Activated naive CD8-positive, alpha-beta T cell treated with anti-CD3 and anti-CD28 coated beads, Interleukin-2, amount 10 ng/mL, durations not matched to agents 7 days and 5 days (primary cell): ENCODE results near the gene ZMYND12. TPM values are rescaled to one million over a fixed set of nuclear protein-coding genes. Genes with fewer than 3 reads are reported as not detected.

Experiments used
- ATAC-seq: fragments of 150-1000 bp; cut with Tn5 transposase; one replicate; pipeline ENCODE4 v1.10.0; 2021; ENCODE audit warnings: low read depth, moderate library complexity
- POLR2A ChIA-PET: fragments of 350-600 bp; sonication (Branson Sonifier 250); formaldehyde crosslinking; loops from one replicate; lab custom pipeline; 2021; ENCODE audit warnings: antibody characterized with exemption; lab: Charles Lee
- DNase-seq: peaks from one replicate; pipeline ENCODE4 v3.0.0; 2021
- H3K27ac Mint-ChIP-seq: one replicate; pipeline ENCODE4 v1.8.0; 2022; ENCODE audit warnings: mild to moderate bottlenecking, mixed read lengths
- H3K27me3 Mint-ChIP-seq: one replicate; pipeline ENCODE4 v1.8.0; 2022; ENCODE audit warnings: mild to moderate bottlenecking, moderate library complexity, mixed read lengths
- H3K36me3 Mint-ChIP-seq: one replicate; pipeline ENCODE4 v1.8.0; 2021; ENCODE audit warnings: mild to moderate bottlenecking, mixed read lengths
- H3K4me1 Mint-ChIP-seq: one replicate; pipeline ENCODE4 v1.8.0; 2021; ENCODE audit warnings: mixed read lengths
- H3K4me3 Mint-ChIP-seq: one replicate; pipeline ENCODE4 v1.8.0; 2022; ENCODE audit warnings: mild to moderate bottlenecking, moderate library complexity, mixed read lengths
- H3K9me3 Mint-ChIP-seq: one replicate; pipeline ENCODE4 v1.8.0; 2021; ENCODE audit warnings: mixed read lengths
- total RNA-seq, 2 experiments: library from RNA; stranded (reverse); gene quantifications; one replicate each; pipeline ENCODE4 v1.2.3, GENCODE V29; 2021

The ZMYND12 gene
- total RNA-seq, 2 experiments from 2014 or later: 0.44 to 0.79 TPM

DNA sequence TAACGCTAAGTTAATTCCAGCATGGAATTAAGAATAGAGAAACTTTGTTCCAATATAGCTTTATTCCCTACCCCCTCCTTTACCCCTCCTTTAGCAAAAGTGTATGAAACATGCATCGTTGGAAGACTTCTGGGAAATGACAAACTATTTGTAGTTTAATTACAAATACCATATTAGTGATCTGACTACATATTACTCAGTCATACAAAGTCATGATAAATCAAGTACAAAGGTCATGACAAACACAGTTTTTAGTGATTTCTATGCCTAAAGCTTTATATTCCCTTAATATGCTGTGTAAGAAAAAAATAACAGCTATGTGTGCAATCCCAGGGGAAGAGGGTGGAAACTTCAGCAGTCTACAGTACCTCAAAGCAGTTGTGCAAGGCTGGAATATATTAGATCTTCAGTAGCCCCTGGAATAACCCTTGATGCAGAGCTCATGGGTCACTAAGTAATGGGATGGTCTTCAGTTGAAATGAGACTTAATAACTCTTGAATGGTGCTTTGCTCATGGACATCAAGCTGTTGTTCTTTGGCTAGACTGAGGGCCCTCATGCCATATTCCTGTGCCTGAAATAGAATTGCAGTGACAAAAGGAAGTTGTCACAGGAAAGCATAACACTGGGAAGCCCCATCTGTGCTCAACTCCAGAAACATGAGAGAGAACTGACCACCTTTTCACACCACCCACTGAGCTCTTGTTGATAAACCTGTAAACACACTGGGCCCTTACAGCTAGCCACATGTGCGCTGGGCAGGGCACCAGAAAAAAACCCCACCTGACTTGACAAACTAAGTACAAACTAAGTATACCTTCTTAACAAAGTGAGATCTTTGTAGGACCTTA lies 25.3 kb downstream of the ZMYND12 start:
- Mint-ChIP-seq H3K27ac (no peak overlapping the region), H3K36me3 (no peaks in the 10 kb centered on the region), H3K4me3 (no peak overlapping the region), H3K27me3 (peaks cover 2% of the 10 kb centered on the region), H3K4me1 (no peaks in the 10 kb centered on the region), H3K9me3 (no peaks in the 10 kb centered on the region)
- POLR2A ChIA-PET: no interaction called here
- ATAC-seq (no peak), DNase-seq (no peak)

DNA sequence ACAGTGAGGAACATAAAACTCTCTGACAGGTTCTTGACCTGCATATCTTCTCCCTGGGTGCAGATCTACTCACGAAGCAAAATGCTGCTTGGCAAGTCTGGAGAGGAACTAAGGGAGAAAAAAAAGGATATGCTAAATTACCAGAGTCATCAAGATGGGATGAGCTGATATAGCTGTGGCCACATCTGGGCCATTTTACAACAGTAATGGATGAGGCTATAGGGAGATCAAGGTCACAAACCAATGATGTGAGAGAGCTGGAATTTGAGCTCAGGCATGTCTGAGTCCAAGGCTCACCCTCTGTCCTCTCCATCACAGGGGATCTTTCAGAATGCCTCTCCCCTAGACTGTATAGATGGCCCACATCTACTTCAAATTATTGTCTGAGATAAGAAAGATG lies 26.2 kb downstream of the ZMYND12 start:
- ATAC-seq: no peak
- Mint-ChIP-seq H3K27ac (no peak overlapping the region), H3K9me3 (no peaks in the 10 kb centered on the region), H3K4me1 (peaks cover 2% of the 10 kb centered on the region), H3K4me3 (no peak overlapping the region), H3K36me3 (no peaks in the 10 kb centered on the region), H3K27me3 (peaks cover 2% of the 10 kb centered on the region)
- POLR2A ChIA-PET: no interaction called here
- no peak for DNase-seq

DNA sequence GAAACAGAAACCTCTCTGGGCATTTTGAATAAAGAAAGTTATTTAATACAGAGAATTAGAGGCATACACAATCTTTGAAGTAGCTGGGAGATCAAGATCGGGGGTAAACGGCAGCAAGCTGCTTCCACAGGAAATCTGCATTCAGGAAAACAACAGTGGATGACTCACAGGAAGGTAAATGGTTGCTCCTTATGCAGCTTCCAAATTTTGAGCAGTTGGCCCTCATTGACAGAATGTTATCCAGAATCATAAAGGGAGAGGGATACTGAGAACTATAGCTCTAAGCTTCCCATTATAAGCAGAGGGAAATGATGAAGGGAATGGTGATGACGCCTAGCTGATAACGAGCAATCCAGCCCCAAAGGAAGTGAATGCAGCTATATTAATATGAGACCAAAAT lies 28.6 kb downstream of the ZMYND12 start:
- Mint-ChIP-seq H3K36me3 (no peaks in the 10 kb centered on the region), H3K27ac (no peak overlapping the region), H3K4me1 (peaks cover 2% of the 10 kb centered on the region), H3K27me3 (peaks cover 4% of the 10 kb centered on the region), H3K9me3 (no peaks in the 10 kb centered on the region), H3K4me3 (no peak overlapping the region)
- ATAC-seq (no peak), DNase-seq (no peak)
- POLR2A ChIA-PET: interaction anchor here (0.6 kb wide), 1 partner anchor 1185 kb away, joined by 5 read pairs; the partner anchor contains the start of gene SCMH1

DNA sequence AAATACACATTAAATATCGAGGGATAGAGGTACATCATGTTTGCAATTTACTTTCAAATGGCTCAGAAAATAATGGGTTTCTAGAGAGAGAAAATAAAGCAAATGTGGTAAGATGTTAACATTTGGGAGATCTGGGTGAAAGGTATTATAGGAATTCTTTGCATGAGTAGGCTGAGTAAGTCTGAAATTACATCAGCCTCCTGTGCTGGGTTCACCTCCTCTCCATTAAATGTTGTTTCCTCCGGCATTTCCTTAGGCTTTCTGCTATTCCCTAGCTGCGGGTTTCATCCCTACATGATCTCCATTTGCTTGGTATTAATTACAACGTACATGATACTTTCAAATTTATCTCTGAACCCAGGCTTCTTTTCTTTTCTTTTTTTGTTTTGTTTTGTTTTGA lies 31.6 kb downstream of the ZMYND12 start:
- no peak for ATAC-seq

DNA sequence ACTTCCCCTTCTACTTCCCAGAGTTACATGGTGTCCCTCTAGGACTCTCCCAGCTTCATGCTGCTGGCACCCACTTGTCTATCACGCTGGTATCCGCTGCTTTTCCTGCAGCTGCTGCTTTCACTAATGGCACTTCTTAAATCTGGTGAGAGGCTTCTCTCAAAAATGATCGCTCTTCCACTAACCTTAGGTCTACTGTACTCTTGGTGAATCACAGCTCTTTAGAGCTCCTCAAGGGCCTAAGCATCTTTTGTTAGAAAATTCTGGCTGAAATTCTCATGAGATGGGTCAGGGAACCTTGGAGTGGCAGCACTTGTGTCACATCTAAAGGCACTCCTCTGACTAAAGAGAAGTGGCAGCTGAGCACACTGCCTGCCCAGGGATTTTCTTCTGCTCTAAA lies 32.1 kb downstream of the ZMYND12 start:
- ATAC-seq (no peak), DNase-seq (no peak)
- Mint-ChIP-seq H3K4me1 (peaks cover 2% of the 10 kb centered on the region), H3K4me3 (no peak overlapping the region), H3K27ac (no peak overlapping the region), H3K27me3 (peaks cover 4% of the 10 kb centered on the region), H3K36me3 (no peaks in the 10 kb centered on the region), H3K9me3 (no peaks in the 10 kb centered on the region)
- POLR2A ChIA-PET: no interaction called here

More for the DNA sequence above, 31.6 kb downstream of the ZMYND12 start:
- Mint-ChIP-seq H3K4me1 (peaks cover 2% of the 10 kb centered on the region), H3K27me3 (peaks cover 4% of the 10 kb centered on the region), H3K9me3 (no peaks in the 10 kb centered on the region), H3K4me3 (no peak overlapping the region), H3K36me3 (no peaks in the 10 kb centered on the region), H3K27ac (no peak overlapping the region)
- POLR2A ChIA-PET: no interaction called here
- DNase-seq: no peak

DNA sequence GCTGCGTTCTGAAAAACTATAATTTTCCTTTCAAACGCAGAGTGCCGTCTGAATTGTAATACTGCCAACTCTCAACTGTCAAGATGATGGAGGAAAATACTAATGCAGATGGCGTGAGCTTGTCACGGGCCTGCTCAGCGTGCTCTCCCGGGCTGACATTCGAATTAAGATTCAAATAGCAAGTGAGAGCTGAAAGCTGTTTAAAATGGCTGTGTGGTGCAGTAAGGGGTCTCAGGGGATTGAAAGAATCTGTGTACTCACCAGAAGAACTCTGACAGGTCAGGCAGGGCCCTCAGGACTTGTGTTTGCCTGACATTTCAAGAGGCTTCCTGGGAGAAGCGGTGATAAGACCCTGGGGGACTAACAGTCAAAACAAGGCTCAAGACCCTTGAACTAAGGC lies 33.1 kb downstream of the ZMYND12 start:
- Mint-ChIP-seq H3K4me1 (peaks cover 2% of the 10 kb centered on the region), H3K27ac (no peak overlapping the region), H3K36me3 (no peaks in the 10 kb centered on the region), H3K9me3 (no peaks in the 10 kb centered on the region), H3K27me3 (peaks cover 7% of the 10 kb centered on the region), H3K4me3 (no peak overlapping the region)
- POLR2A ChIA-PET: no interaction called here
- DNase-seq: no peak
- ATAC-seq: no peak

DNA sequence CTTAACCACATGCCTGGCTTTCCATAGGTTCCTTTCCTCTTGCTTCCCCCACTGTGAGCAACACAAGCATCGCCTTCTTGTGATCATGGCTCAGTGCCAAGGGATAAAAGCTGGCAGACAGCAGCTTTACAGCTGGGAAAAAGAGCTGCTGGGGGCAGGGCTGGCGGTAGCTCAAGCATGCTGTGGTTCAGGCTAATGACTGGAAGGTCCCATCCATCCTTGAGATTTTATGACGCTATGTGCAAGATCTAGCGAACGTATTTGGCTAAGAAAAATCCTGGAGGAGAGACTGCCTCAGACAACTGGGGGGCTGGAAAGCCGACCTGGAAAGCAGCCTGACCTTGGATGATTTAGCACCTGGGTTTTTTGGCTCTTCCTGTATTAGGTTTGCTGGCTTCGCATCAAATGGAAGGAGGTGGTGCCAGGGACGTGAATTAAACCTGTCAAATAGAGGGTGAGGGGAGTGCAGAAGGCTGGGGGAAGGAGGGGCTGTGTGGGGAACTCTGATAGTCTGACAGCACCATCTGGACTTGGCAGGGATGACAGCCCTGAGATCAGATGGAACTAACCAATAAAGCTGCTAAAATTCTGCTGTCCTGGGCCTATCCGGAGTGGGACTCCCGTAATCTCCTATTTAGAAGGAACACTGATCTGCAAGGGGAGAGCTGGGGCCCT lies 34.8 kb downstream of the ZMYND12 start:
- POLR2A ChIA-PET: no interaction called here
- Mint-ChIP-seq H3K27me3 (peaks cover 4% of the 10 kb centered on the region), H3K36me3 (no peaks in the 10 kb centered on the region), H3K4me3 (no peak overlapping the region), H3K27ac (no peak overlapping the region), H3K9me3 (no peaks in the 10 kb centered on the region), H3K4me1 (peaks cover 2% of the 10 kb centered on the region)
- ATAC-seq: no peak
- DNase-seq: no peak

DNA sequence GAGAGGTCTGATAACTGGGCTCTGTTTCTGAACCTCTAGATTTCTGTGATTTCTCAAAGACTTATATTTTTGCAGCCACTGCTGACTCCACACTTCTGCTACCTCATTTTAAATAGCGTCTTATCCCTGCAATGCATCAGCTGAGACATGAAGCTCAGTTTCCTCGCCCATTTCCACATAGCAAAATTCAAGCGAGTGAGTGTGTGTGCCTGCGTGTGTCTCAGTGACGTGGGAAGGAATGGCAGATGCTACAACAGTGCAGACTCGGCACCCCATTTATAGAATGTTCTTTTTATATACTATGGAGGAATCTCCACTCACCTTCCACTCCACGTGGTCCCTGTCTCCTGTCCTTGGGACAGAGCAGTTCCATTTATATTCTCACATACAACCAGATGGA lies 35.7 kb downstream of the ZMYND12 start:
- H3K9me3 Mint-ChIP-seq: no peaks in the 10 kb centered on the region
- H3K27ac Mint-ChIP-seq: no peak overlapping the region
- peaks cover 4% of the 10 kb centered on the region for H3K27me3 Mint-ChIP-seq
- POLR2A ChIA-PET: no interaction called here
- H3K36me3 Mint-ChIP-seq: peaks cover 2% of the 10 kb centered on the region
- ATAC-seq (no peak), DNase-seq (no peak)
- H3K4me3 Mint-ChIP-seq: no peak overlapping the region
- peaks cover 2% of the 10 kb centered on the region for H3K4me1 Mint-ChIP-seq

DNA sequence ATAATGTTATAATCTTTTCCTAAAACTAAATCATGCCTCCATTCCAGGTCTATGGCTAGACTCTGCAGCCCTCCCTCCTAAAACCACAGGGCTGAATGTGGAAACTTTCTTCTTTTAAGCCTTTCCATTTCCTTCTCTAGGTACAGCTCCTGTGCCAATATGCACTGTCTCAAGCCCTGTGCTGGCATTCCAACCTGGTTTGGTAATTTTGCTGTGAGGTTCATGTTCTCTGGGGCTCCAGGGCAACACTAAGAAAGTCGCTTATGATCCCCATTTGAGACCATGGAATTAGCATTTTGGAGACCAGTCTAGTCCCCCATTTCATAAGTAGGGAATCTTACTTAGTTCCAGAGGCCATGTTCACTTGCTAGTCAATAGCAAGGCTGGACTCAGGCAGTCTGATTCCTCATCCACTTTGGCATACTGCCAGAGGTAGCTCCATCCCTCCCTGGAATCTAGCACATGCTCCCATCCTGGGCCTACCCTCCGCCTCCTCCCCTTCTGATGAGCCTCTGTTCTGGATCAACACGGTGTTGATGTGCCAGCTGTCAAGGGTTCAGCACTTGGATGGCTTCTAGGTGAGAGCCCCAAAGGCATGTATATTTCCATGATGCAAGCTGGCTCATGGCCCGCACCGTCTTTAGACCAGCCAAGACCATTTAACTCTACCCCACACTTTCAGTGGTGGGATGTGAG lies 36.5 kb downstream of the ZMYND12 start:
- H3K27me3 Mint-ChIP-seq: peaks cover 4% of the 10 kb centered on the region
- POLR2A ChIA-PET: no interaction called here

DNA sequence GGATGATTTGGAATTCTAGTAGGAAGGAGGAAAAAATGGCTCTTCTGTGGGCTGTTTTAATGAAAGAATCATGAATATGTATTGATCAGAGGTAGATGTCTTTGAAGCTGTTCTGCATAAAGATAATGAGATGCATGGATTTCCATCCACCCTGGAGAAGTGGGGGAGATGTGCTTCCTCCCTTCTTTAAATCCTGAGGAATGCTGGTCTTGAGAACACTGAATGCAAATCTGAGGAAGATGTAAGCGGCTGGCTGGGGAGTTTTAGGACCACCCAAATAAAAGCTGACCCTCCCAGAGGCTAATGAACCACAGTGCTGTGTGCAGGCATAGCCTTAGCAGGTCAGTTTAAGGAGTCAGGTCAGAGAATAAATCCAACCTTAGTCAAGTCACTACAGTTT lies 37.3 kb downstream of the ZMYND12 start:
- no peaks in the 10 kb centered on the region for H3K9me3 Mint-ChIP-seq
- H3K27ac Mint-ChIP-seq: no peak overlapping the region

More for the DNA sequence above, 36.5 kb downstream of the ZMYND12 start:
- DNase-seq: no peak
- H3K36me3 Mint-ChIP-seq: peaks cover 2% of the 10 kb centered on the region
- no peaks in the 10 kb centered on the region for H3K9me3 Mint-ChIP-seq
- H3K4me3 Mint-ChIP-seq: no peak overlapping the region
- ATAC-seq: no peak
- H3K27ac Mint-ChIP-seq: no peak overlapping the region
- no peaks in the 10 kb centered on the region for H3K4me1 Mint-ChIP-seq

DNA sequence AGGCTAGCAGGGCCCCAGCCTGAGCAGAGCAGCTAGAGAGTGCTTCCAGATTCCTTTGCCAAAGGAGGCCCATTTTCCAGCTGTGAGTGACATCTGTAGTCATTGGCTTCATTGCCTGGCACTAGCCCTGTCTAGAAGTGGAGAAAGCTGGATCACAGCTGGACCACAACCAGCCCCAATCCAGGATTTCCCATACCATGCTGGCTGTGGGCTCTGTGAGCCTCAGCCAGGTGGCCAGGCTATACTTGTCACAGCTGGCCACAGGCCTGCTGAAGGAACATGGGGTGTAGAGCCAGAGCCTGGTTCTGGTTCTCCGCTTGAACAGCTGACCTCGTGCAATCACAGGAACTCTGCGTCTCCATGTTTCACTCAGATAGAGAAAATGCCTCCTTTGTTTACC lies 38.7 kb downstream of the ZMYND12 start:
- peaks cover 2% of the 10 kb centered on the region for H3K36me3 Mint-ChIP-seq
- H3K9me3 Mint-ChIP-seq: no peaks in the 10 kb centered on the region
- POLR2A ChIA-PET: no interaction called here
- ATAC-seq (no peak), DNase-seq (no peak)
- no peak overlapping the region for H3K27ac Mint-ChIP-seq
- no peaks in the 10 kb centered on the region for H3K4me1 Mint-ChIP-seq
- H3K27me3 Mint-ChIP-seq: peaks cover 2% of the 10 kb centered on the region
- H3K4me3 Mint-ChIP-seq: no peak overlapping the region

More for the DNA sequence above, 37.3 kb downstream of the ZMYND12 start:
- DNase-seq (no peak), ATAC-seq (no peak)
- H3K4me1 Mint-ChIP-seq: no peaks in the 10 kb centered on the region
- peaks cover 2% of the 10 kb centered on the region for H3K36me3 Mint-ChIP-seq
- POLR2A ChIA-PET: no interaction called here
- H3K4me3 Mint-ChIP-seq: no peak overlapping the region
- peaks cover 4% of the 10 kb centered on the region for H3K27me3 Mint-ChIP-seq

DNA sequence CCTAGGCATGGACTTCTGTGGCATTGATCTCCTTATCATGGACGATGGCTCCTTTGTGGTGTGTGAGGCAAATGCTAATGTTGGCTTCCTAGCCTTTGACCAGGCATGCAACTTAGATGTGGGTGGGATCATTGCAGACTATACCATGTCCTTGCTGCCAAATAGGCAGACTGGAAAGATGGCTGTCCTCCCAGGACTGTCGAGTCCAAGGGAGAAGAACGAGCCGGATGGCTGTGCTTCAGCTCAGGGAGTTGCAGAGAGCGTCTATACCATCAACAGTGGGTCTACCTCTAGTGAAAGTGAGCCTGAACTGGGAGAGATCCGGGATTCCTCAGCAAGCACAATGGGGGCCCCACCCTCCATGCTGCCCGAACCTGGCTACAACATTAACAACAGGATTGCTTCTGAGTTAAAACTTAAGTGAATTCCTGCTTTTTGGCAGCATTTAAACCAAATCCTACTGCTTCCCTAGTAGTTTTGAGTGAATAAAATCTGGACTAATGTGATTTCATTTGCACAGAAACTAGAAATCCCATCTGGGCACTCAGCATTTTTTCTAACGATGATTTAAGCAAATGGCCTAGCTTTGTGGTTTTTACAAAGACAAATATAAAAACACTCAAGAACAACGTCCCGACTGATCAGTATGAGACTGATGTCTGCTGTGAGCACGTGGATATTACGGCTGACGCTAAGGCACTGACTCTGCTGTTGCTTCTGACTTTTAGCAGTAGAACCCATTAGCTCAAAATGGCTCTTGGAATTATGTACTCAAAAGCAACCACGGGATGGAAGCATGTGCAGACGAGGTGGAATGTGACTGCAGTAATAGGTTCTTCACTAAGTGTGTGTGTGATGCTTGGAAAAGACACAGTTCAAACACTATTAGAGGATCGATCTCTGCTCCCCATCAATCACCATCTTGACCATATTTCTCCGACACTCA lies 41.0 kb downstream of the ZMYND12 start:
- peaks cover 8% of the 10 kb centered on the region for H3K36me3 Mint-ChIP-seq
- DNase-seq: no peak
- POLR2A ChIA-PET: no interaction called here

More for the DNA sequence above, 41.0 kb downstream of the ZMYND12 start:
- no peaks in the 10 kb centered on the region for H3K4me1 Mint-ChIP-seq
- peaks cover 2% of the 10 kb centered on the region for H3K27me3 Mint-ChIP-seq
- H3K27ac Mint-ChIP-seq: no peak overlapping the region
- no peaks in the 10 kb centered on the region for H3K9me3 Mint-ChIP-seq
- ATAC-seq: no peak
- H3K4me3 Mint-ChIP-seq: no peak overlapping the region
